K562 (cell line): ENCODE data around the gene AGL. TPM values are rescaled to one million over a fixed set of nuclear protein-coding genes. Genes with fewer than 3 reads are reported as not detected.

ENCODE experiments used
- ARID1B ChIP-seq: fragments of 450-650 bp; IDR thresholded peaks from 2 replicates; pipeline ENCODE4 v1.6.1; 2016; ENCODE audit warnings: antibody characterized with exemption, mild to moderate bottlenecking, inconsistent platforms
- ATF1 ChIP-seq, 2 experiments: fragments of 450-650 bp in 1 of 2; IDR thresholded peaks; 2 replicates each; pipeline ENCODE4 v1.6.1; 2016; ENCODE audit warnings: missing compliant biosample characterization in 1 of 2, missing genetic modification characterization in 1 of 2
- BACH1 ChIP-seq: fragments of 200-800 bp; sonication (Bioruptor generic); IDR thresholded peaks from 2 replicates; pipeline ENCODE4 v1.6.1; 2016; ENCODE audit warnings: missing genetic modification characterization, missing compliant biosample characterization
- CBX8 ChIP-seq: fragments of 200-600 bp; sonication (generic); IDR thresholded peaks from 2 replicates; pipeline ENCODE4 v1.6.1; 2012; ENCODE audit warnings: borderline replicate concordance, mixed run types, low read depth, mild to moderate bottlenecking, moderate library complexity, mixed read lengths, low read length, control low read depth, inconsistent platforms; ENCODE audit not compliant: poor library complexity, severe bottlenecking; ENCODE audit errors: extremely low read depth
- CC2D1A ChIP-seq: fragments of 450-650 bp; IDR thresholded peaks from 2 replicates; pipeline ENCODE4 v1.6.1; 2017; ENCODE audit warnings: mild to moderate bottlenecking
- CREB3L1 ChIP-seq: fragments of 450-650 bp; IDR thresholded peaks from 2 replicates; pipeline ENCODE4 v1.6.1; 2014; ENCODE audit warnings: low read depth, mild to moderate bottlenecking, moderate library complexity, borderline replicate concordance
- CREM ChIP-seq: IDR thresholded peaks from 2 replicates; pipeline ENCODE4 v1.6.1; 2014; ENCODE audit warnings: antibody characterized with exemption, low read depth
- EP400 ChIP-seq: fragments of 450-650 bp; IDR thresholded peaks from 2 replicates; pipeline ENCODE4 v1.6.1; 2017; ENCODE audit warnings: antibody characterized with exemption, mild to moderate bottlenecking, moderate library complexity
- HMBOX1 ChIP-seq: sonication (generic); IDR thresholded peaks from 2 replicates; pipeline ENCODE4 v1.6.1; 2016
- KAT7 ChIP-seq: sonication (generic); formaldehyde crosslinking; IDR thresholded peaks from 2 replicates; pipeline ENCODE4 v1.8.0; 2022; ENCODE audit warnings: missing genetic modification reagents, mild to moderate bottlenecking, borderline replicate concordance
- MNT ChIP-seq, 2 experiments: fragments of 450-650 bp; conservative IDR thresholded peaks; 2 replicates each; pipeline ENCODE4 v1.6.1; 2017; ENCODE audit warnings: mild to moderate bottlenecking in 2 of 2, moderate library complexity in 2 of 2
- NFE2 ChIP-seq: IDR thresholded peaks from 2 replicates; pipeline ENCODE4 v1.6.1; 2014; ENCODE audit warnings: antibody characterized with exemption, low read depth
- RB1 ChIP-seq: fragments of 450-650 bp; IDR thresholded peaks from 2 replicates; pipeline ENCODE4 v1.6.1; 2017; ENCODE audit warnings: low read depth, mild to moderate bottlenecking
- RBBP5 ChIP-seq: fragments of 200-600 bp; sonication (generic); IDR thresholded peaks from 2 replicates; pipeline ENCODE4 v1.6.1; 2012; ENCODE audit warnings: borderline replicate concordance, mild to moderate bottlenecking, low read length, control low read depth, inconsistent platforms; ENCODE audit not compliant: insufficient read depth, poor library complexity, severe bottlenecking
- RCOR1 ChIP-seq, 2 experiments: IDR thresholded peaks; 2 replicates each; pipeline ENCODE4 v1.6.1; 2012; ENCODE audit warnings: low read depth in 2 of 2, low read length in 2 of 2, borderline replicate concordance in 1 of 2, improper control_type of control experiment in 1 of 2
- SMARCA5 ChIP-seq: fragments of 450-650 bp; IDR thresholded peaks from 2 replicates; pipeline ENCODE4 v1.6.1; 2016
- SMC3 ChIP-seq: conservative IDR thresholded peaks from 2 replicates; pipeline ENCODE4 v1.6.1; 2011; ENCODE audit warnings: low read depth, low read length, improper control_type of control experiment; ENCODE audit not compliant: insufficient read depth
- SP1 ChIP-seq: sonication (generic); formaldehyde crosslinking; IDR thresholded peaks from 2 replicates; pipeline ENCODE4 v1.8.1; 2022; ENCODE audit warnings: mild to moderate bottlenecking, missing genetic modification reagents
- ZNF639 ChIP-seq, 2 experiments: fragments of 200-800 bp in 1 of 2; sonication (Bioruptor generic) in 1 of 2; sonication (generic) in 1 of 2; formaldehyde crosslinking in 1 of 2; IDR thresholded peaks in 1 of 2; conservative IDR thresholded peaks in 1 of 2; 2 replicates each; pipeline versions ENCODE4 v1.5.0 to v1.6.1; 2016 to 2020; ENCODE audit warnings: missing compliant biosample characterization in 1 of 2, missing genetic modification characterization in 1 of 2, missing genetic modification reagents in 1 of 2
- polyA plus RNA-seq, 8 experiments: library from polyadenylated mRNA; depleted of rRNA in 4 of 8; stranded (reverse) in 5 of 8; unstranded in 3 of 8; fragments of >200 nt; fragmentation: Nextera tagmentation in 2 of 8; fragmentation: Illumina TruSeq in 1 of 8; extraction: Ambion mirVana in 2 of 8; extraction: Trizol in 1 of 8; gene quantifications; 2 replicates each; pipeline versions ENCODE4 v1.2.1 to v1.2.3, GENCODE V29; 2011 to 2014; ENCODE audit warnings: inconsistent platforms in 1 of 8, missing spikeins in 1 of 8
- total RNA-seq, 7 experiments: library from RNA; depleted of rRNA in 6 of 7; stranded (reverse); fragments of >200 nt in 6 of 7; fragmentation: Illumina TruSeq in 2 of 7; extraction: Trizol in 2 of 7; gene quantifications; 2 replicates each; pipeline versions ENCODE4 v1.2.1 to v1.2.3, GENCODE V29; 2011 to 2021; ENCODE audit warnings: low replicate concordance in 1 of 7

Gene AGL
- total and polyA plus RNA-seq, 9 of the 15 experiments (the other 6 are each of a cell fraction or from before 2014, with no cell fraction given), result 6.3 to 20.4 (median 12.4) TPM

GRCh38 chr1:99808391-99809115 is 41.6 kb upstream of the AGL start (continued):
- TF ChIP-seq RCOR1 (IDR thresholded peaks at IDR 0.05; ENCODE audit: borderline replicate concordance in 1 of 2, low read depth in 2 of 2, low read length in 2 of 2), result peak in 1 of 2 experiments; percentile 37; a peak in 1 of 4 replicates
- peak; percentile 35; the same call in 1 of the 2 replicates for TF ChIP-seq NFE2
- TF ChIP-seq BACH1 (tag), result peak; percentile 81; the same call in 1 of the 2 replicates
- peak; percentile 72 for TF ChIP-seq EP400
- peak; percentile 59 for TF ChIP-seq ARID1B
- peak; percentile 41; the same call in 1 of the 2 replicates for TF ChIP-seq CREB3L1
- peak; percentile 80 for TF ChIP-seq SMC3
- peak; percentile 53 to 77; a peak in 3 of 4 replicates for TF ChIP-seq MNT (conservative IDR thresholded peaks at IDR 0.05)
- TF ChIP-seq CBX8, result no peak
- no peak for TF ChIP-seq RBBP5
- peak; percentile 73 for TF ChIP-seq HMBOX1
- TF ChIP-seq ZNF639 (CRISPR knock-in tag; conservative IDR thresholded peaks at IDR 0.05 in 1 of 2, IDR thresholded peaks at IDR 0.05 in 1 of 2), result peak in 1 of 2 experiments; percentile 53; a peak in 1 of 4 replicates
- peak; percentile 89 for TF ChIP-seq CC2D1A
- TF ChIP-seq RB1, result no peak
- peak; percentile 69; the same call in 1 of the 2 replicates for TF ChIP-seq KAT7 (CRISPR knock-in tag)
- TF ChIP-seq SMARCA5, result no peak
- peak; percentile 89 for TF ChIP-seq CREM
- no peak for TF ChIP-seq ATF1 (CRISPR knock-in tag; IDR thresholded peaks at IDR 0.05)
- TF ChIP-seq ATF1 (tag; IDR thresholded peaks at IDR 0.05), result peak; percentile 87
- peak; percentile 49 for TF ChIP-seq SP1 (CRISPR knock-in tag)
